SK-N-MC (cell line): ENCODE results near the gene RALGAPB.

Experiments used
- EZH2 ChIP-seq: fragments of 200-600 bp; sonication (generic); IDR thresholded peaks from one replicate; pipeline ENCODE4 v1.6.1; 2017; ENCODE audit warnings: antibody characterized with exemption
- FOXP2 ChIP-seq: optimal IDR thresholded peaks from 2 replicates; pipeline ENCODE3; 2011; ENCODE audit warnings: mild to moderate bottlenecking, moderate library complexity; ENCODE audit not compliant: insufficient read depth; ENCODE audit errors: extremely low read length, control extremely low read depth
- POLR2AphosphoS5 ChIP-seq: IDR thresholded peaks from 2 replicates; pipeline ENCODE4 v1.6.1; 2012; ENCODE audit warnings: mild to moderate bottlenecking, low read depth, low read length, borderline replicate concordance

- no peak for TF ChIP-seq POLR2AphosphoS5
- TF ChIP-seq EZH2, result no peak
- no peak for TF ChIP-seq FOXP2
Measured at GRCh38 chr20:38423541-38423940, 49.1 kb upstream of the RALGAPB start.
